K562 (cell line): ENCODE data around the gene EFNA2. TPM values are rescaled to one million over a fixed set of nuclear protein-coding genes. Genes with fewer than 3 reads are reported as not detected.
A peak's percentile ranks its signal among the peaks of the same experiment; 100 is the strongest.

Experiments
- BRF1 ChIP-seq: IDR thresholded peaks from 3 replicates; pipeline ENCODE4 v1.6.1; 2011; ENCODE audit warnings: borderline replicate concordance, mild to moderate bottlenecking; ENCODE audit not compliant: insufficient read length; ENCODE audit errors: extremely low read depth
- EGR1 ChIP-seq: fragments of 450-650 bp; conservative IDR thresholded peaks from 2 replicates; pipeline ENCODE4 v1.6.1; 2017; ENCODE audit warnings: mild to moderate bottlenecking
- RCOR1 ChIP-seq, 2 experiments: IDR thresholded peaks; 2 replicates each; pipeline ENCODE4 v1.6.1; 2012; ENCODE audit warnings: low read depth in 2 of 2, low read length in 2 of 2, borderline replicate concordance in 1 of 2, improper control_type of control experiment in 1 of 2
- ZBTB7A ChIP-seq: IDR thresholded peaks from 2 replicates; pipeline ENCODE4 v1.6.1; 2011; ENCODE audit warnings: low read depth, mild to moderate bottlenecking, low read length, moderate library complexity, borderline replicate concordance; ENCODE audit not compliant: control insufficient read depth
- polyA plus RNA-seq, 8 experiments: library from polyadenylated mRNA; depleted of rRNA in 4 of 8; stranded (reverse) in 5 of 8; unstranded in 3 of 8; fragments of >200 nt; fragmentation: Nextera tagmentation in 2 of 8; fragmentation: Illumina TruSeq in 1 of 8; extraction: Ambion mirVana in 2 of 8; extraction: Trizol in 1 of 8; gene quantifications; 2 replicates each; pipeline versions ENCODE4 v1.2.1 to v1.2.3, GENCODE V29; 2011 to 2014; ENCODE audit warnings: inconsistent platforms in 1 of 8, missing spikeins in 1 of 8
- total RNA-seq, 7 experiments: library from RNA; depleted of rRNA in 6 of 7; stranded (reverse); fragments of >200 nt in 6 of 7; fragmentation: Illumina TruSeq in 2 of 7; extraction: Trizol in 2 of 7; gene quantifications; 2 replicates each; pipeline versions ENCODE4 v1.2.1 to v1.2.3, GENCODE V29; 2011 to 2021; ENCODE audit warnings: low replicate concordance in 1 of 7
- TF ChIP-seq, protein P1 (sequence below): sonication (generic); formaldehyde crosslinking; IDR thresholded peaks from 2 replicates; pipeline ENCODE4 v1.8.0; 2022; ENCODE audit warnings: missing genetic modification reagents, mild to moderate bottlenecking, moderate library complexity, borderline replicate concordance
- TF ChIP-seq, protein P2 (sequence below): sonication (generic); formaldehyde crosslinking; IDR thresholded peaks from 2 replicates; pipeline ENCODE4 v1.9.0; 2022; ENCODE audit warnings: mild to moderate bottlenecking, missing genetic modification reagents
- TF ChIP-seq, protein P3 (sequence below), 2 experiments: IDR thresholded peaks; 2 replicates each; pipeline ENCODE4 v1.6.1; 2011; ENCODE audit warnings: borderline replicate concordance in 1 of 2, control low read depth in 1 of 2, low read depth in 1 of 2, low read length in 1 of 2, mild to moderate bottlenecking in 1 of 2, mixed read lengths in 1 of 2, moderate library complexity in 1 of 2; ENCODE audit not compliant: insufficient read depth in 1 of 2, insufficient read length in 1 of 2, poor library complexity in 1 of 2, severe bottlenecking in 1 of 2; ENCODE audit errors: extremely low read depth in 1 of 2

Gene EFNA2
- total and polyA plus RNA-seq, 9 of the 15 experiments (the other 6 are each of a cell fraction or from before 2014, with no cell fraction given), result 0.11 to 0.44 (median 0.15) TPM; not detected in 6

DNA sequence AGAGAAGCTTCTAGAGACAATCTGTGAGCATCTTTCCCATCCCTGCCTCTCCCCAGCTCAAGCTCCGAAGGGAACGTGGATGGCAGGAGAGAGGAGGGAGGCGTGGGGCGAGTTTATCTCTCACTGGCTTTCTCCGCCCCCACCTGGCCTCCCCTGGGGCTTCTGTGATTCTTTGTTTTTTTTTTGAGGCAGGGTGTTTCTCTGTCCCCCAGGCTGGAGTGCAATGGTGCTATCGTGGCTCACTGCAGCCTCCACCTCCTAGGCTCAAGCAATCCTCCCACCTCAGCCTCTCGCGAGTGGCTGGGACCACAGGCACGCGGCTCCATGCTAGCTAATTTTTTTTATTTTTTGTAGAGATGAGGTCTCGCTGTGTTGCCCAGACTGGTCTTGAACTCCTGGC lies 23.0 kb downstream of the EFNA2 start (continued):
- TF ChIP-seq ZBTB7A (peak; percentile 64; the same call in 1 of the 2 replicates), EGR1 (peak; percentile 80), RCOR1 (IDR thresholded peaks at IDR 0.05; ENCODE audit: borderline replicate concordance in 1 of 2, low read depth in 2 of 2, low read length in 2 of 2) (0 out of 4 replicates have a peak, but pooled peaks of 1 of the 2 experiments have one; percentile 29), BRF1 (no peak)
- TF ChIP-seq, protein P1, sequence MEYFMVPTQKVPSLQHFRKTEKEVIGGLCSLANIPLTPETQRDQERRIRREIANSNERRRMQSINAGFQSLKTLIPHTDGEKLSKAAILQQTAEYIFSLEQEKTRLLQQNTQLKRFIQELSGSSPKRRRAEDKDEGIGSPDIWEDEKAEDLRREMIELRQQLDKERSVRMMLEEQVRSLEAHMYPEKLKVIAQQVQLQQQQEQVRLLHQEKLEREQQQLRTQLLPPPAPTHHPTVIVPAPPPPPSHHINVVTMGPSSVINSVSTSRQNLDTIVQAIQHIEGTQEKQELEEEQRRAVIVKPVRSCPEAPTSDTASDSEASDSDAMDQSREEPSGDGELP (CRISPR knock-in tag), result 0 out of 2 replicates have a peak, but pooled peaks have one; percentile 10
- TF ChIP-seq, protein P2, sequence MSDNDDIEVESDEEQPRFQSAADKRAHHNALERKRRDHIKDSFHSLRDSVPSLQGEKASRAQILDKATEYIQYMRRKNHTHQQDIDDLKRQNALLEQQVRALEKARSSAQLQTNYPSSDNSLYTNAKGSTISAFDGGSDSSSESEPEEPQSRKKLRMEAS (CRISPR knock-in tag), result peak; percentile 72; the same call in 1 of the 2 replicates
- TF ChIP-seq, protein P3, sequence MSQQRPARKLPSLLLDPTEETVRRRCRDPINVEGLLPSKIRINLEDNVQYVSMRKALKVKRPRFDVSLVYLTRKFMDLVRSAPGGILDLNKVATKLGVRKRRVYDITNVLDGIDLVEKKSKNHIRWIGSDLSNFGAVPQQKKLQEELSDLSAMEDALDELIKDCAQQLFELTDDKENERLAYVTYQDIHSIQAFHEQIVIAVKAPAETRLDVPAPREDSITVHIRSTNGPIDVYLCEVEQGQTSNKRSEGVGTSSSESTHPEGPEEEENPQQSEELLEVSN (IDR thresholded peaks at IDR 0.05; ENCODE audit: borderline replicate concordance in 1 of 2, extremely low read depth in 1 of 2, insufficient read depth in 1 of 2, insufficient read length in 1 of 2, low read depth in 1 of 2, low read length in 1 of 2, poor library complexity in 1 of 2, severe bottlenecking in 1 of 2), result peak in 1 of 2 experiments; percentile 28
